AG04449 (cell line): ENCODE measurements around the gene C1QTNF8.

Experiments
- CTCF ChIA-PET: fragments of 350-600 bp; formaldehyde crosslinking; extraction: SDS; loops from one replicate; lab custom pipeline; 2021; ENCODE audit warnings: antibody characterized with exemption; lab: Yijun Ruan, JAX
- POLR2A ChIA-PET: fragments of 400-600, 350-600 bp; formaldehyde crosslinking; extraction: SDS; loops from one replicate; lab custom pipeline; 2020; ENCODE audit warnings: antibody characterized with exemption, inconsistent platforms; lab: Yijun Ruan, JAX
- DNase-seq: peaks from one replicate; pipeline ENCODE4 v3.0.0-alpha.2; 2010; ENCODE audit warnings: low read depth, low spot score
- H3K4me3 ChIP-seq: 2 replicates; pipeline ENCODE4 v1.5.1; 2011; ENCODE audit warnings: low read depth, mild to moderate bottlenecking, control low read depth, low read length
- CTCF ChIP-seq: IDR thresholded peaks from one replicate; pipeline ENCODE4 v1.5.1; 2011; ENCODE audit warnings: mild to moderate bottlenecking, moderate library complexity, low read length, control low read depth, inconsistent platforms; ENCODE audit not compliant: insufficient read depth; ENCODE audit errors: missing control alignments

C1QTNF8 gene

GRCh38 chr16:1106659-1107058, 10.6 kb upstream of the C1QTNF8 start:
- POLR2A ChIA-PET = no interaction called here

GRCh38 chr16:1105888-1106620, 10.0 kb upstream of the C1QTNF8 start:
- ChIA-PET CTCF (interaction anchor here (0.7 to 2.2 kb wide), 3 partner anchors 19 to 303 kb away, joined by 3 to 6 read pairs (median 4); no protein-coding TSS in a partner anchor), POLR2A (no interaction called here)
- no peak for DNase-seq
- H3K4me3 ChIP-seq = no peak overlapping the region
- TF ChIP-seq CTCF = peak; percentile 96

More at GRCh38 chr16:1106659-1107058, 10.6 kb upstream of the C1QTNF8 start:
- CTCF ChIA-PET = interaction anchor here (2.2 kb wide), 1 partner anchor 132 kb away, joined by 6 read pairs; no protein-coding TSS in a partner anchor
- no peak for TF ChIP-seq CTCF
- no peak overlapping the region for H3K4me3 ChIP-seq
- no peak for DNase-seq

GRCh38 chr16:1103636-1103980, 7.6 kb upstream of the C1QTNF8 start:
- ChIA-PET POLR2A (no interaction called here), CTCF (interaction anchor here (0.7 to 1.2 kb wide), 2 partner anchors 16 to 168 kb away, joined by 3 to 4 read pairs; no protein-coding TSS in a partner anchor)

GRCh38 chr16:1102921-1103635, 7.0 kb upstream of the C1QTNF8 start:
- H3K4me3 ChIP-seq = no peak overlapping the region
- no peak for DNase-seq
- ChIA-PET POLR2A (no interaction called here), CTCF (interaction anchor here (0.6 to 1.2 kb wide), 6 partner anchors 15 to 396 kb away, joined by 3 to 4 read pairs (median 3); no protein-coding TSS in a partner anchor)
- TF ChIP-seq CTCF = peak; percentile 79

More at GRCh38 chr16:1103636-1103980, 7.6 kb upstream of the C1QTNF8 start:
- TF ChIP-seq CTCF = no peak
- H3K4me3 ChIP-seq = no peak overlapping the region
- no peak for DNase-seq

GRCh38 chr16:1102333-1102700, 6.3 kb upstream of the C1QTNF8 start:
- POLR2A ChIA-PET = no interaction called here
- no peak for TF ChIP-seq CTCF
- no peak for DNase-seq
- CTCF ChIA-PET = interaction anchor here (1.2 kb wide), 1 partner anchor 20 kb away, joined by 3 read pairs; no protein-coding TSS in a partner anchor
- H3K4me3 ChIP-seq = no peak overlapping the region
